ENCODE data around the gene IGSF9B.
"Not testable (repeated sequence)": the region's sequence is repeated elsewhere in the genome, so short reads cannot be mapped to it uniquely, and the experiment has no call there.

The IGSF9B gene

DNA sequence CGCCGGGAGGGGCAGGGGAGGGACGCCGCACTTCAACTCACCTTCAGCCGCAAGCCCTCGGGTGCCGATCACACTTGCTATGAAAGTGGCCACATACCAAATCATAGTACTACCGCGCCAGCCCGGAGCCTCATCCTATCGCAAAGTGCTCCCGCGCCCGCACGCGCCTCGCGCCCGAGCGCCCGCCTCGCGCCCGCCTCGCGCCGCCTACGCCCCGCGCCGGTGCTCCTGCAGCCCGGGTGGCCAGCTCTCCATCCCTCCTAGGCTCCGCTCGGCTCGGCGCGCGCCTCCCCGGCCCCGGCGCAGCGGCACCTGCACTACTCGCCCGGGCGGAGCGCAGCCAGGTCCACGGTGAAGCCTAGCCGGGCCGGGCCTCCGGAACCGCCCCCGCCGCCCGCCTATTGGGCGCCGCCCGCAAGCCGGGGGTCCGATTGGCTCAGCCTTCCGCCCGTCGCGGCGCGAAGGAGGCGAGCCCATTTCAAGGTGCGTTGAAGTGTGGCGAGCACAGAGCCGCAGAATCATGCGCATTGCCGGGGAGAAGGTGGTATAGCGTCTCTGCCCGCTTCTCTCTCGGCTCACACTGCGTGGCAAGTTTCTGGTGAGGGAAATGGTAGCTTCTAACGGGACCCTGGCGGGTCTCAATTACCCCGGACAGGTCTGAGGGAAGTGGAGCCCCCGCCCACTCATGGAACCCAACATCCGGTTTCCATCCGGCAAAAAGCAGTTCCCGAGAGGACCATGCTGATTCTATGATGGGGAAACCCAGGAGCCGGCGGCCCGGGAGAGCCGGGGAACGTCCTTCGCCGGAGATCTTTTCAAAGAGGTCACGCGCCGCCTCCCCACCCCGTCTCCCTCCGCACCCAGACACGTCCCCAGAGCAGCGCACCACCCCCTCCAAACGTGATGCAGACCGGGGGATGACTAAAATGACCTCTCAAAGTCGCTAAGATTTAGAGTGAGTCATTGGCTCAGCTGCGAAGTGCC lies at the start of gene IGSF9B:
TSS of gene IGSF9B (minus strand) at position 319 of the 984 bp plus-strand sequence. CDS start at position 105, 214 bp downstream.
- H3K4me3 ChIP-seq (ENCODE audit: low read length) = peak within 1 kb of the TSS; percentile 42; the same call in 1 of the 2 replicates
- TF ChIP-seq ZNF274 (IDR thresholded peaks at IDR 0.05; ENCODE audit: low read depth, low read length) = no peak

DNA sequence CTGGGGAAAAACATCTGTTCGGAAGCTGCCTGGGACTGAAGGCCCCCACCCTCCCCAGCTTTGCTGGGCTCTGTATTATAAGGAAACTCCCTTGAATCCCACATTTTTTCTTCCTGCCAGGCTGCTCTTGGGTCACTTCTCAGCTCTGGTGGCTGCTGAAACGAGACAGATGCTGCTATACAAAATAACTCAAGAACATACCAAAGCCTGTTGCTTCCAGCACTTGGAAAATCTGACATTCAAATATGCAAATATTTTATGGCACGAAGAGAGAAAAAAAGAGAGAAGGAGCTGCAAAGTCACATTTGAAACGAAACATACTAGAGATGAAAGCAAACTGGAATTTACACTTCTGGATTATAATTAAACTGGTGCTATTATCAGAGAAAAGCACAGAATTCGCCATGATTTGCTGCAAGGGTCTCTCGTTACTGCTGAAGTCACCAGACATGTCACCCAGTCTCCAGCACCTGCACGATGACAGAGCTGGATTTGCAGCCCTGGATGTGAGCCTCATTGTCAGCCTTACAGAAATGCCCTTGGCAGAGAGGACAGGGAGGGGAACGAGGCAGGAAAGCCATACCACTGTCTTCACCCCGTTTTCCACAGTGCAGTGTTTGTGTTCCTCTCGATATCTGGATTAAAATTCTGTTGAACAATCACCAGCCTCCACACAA lies 47.9 kb upstream of the IGSF9B start:
- no peak for TF ChIP-seq ZNF274 (IDR thresholded peaks at IDR 0.05; ENCODE audit: low read depth, low read length)
- no peak overlapping the region for H3K4me3 ChIP-seq (ENCODE audit: low read length)

- TF ChIP-seq ZNF274 (IDR thresholded peaks at IDR 0.05; ENCODE audit: low read depth, low read length) = no peak
- H3K4me3 ChIP-seq (ENCODE audit: low read length) = no peak overlapping the region
Observed at GRCh38 chr11:134003792-134004495, 47.2 kb upstream of the IGSF9B start.

- H3K4me3 ChIP-seq (ENCODE audit: low read length) = not testable (repeated sequence)
Observed at GRCh38 chr11:134002819-134003218, 46.1 kb upstream of the IGSF9B start.

- H3K4me3 ChIP-seq (ENCODE audit: low read length) = not testable (repeated sequence)
Observed at GRCh38 chr11:134002338-134002737, 45.6 kb upstream of the IGSF9B start.

DNA sequence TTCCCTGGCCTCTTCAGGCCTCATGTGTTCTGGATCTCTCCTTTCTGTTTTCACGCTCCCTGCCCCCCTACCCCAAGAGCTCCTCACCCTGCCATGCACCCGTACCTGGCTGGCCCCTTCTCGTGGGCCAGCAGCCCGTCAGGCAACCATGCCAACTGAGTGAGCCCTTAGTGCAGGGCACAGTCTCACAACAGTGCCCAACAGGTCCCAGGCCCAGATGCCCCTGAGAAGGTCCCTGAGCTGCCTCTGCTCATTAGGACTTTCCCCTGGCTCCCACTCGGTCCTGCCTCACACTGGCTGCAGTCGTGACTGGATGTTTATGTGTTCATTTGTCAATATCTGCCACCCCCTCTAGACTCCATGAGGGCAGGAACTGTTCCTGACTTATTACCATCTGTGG lies 44.8 kb upstream of the IGSF9B start:
- TF ChIP-seq ZNF274 (IDR thresholded peaks at IDR 0.05; ENCODE audit: low read depth, low read length) = no peak

DNA sequence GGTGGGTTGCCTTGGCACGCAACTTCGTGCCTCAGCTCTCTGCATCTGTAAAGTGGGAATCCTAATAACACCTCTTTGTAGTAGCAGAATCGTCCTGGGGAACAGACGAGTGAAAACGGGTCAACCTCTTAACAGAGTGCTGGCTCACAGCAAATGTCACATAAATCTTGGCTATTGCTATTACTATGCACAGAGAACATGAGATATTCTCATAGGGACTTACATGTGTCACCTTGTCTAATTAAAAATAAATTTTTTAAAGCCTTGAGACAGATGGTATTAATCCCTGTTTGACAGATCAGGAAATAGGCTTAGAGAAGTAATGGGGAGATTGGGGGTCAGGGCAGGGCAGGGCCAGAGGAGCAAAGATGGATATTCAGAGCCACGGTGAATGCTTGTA lies 44.3 kb upstream of the IGSF9B start:
- no peak overlapping the region for H3K4me3 ChIP-seq (ENCODE audit: low read length)
- TF ChIP-seq ZNF274 (IDR thresholded peaks at IDR 0.05; ENCODE audit: low read depth, low read length) = no peak

More for the DNA sequence above, 44.8 kb upstream of the IGSF9B start:
- H3K4me3 ChIP-seq (ENCODE audit: low read length) = no peak overlapping the region

DNA sequence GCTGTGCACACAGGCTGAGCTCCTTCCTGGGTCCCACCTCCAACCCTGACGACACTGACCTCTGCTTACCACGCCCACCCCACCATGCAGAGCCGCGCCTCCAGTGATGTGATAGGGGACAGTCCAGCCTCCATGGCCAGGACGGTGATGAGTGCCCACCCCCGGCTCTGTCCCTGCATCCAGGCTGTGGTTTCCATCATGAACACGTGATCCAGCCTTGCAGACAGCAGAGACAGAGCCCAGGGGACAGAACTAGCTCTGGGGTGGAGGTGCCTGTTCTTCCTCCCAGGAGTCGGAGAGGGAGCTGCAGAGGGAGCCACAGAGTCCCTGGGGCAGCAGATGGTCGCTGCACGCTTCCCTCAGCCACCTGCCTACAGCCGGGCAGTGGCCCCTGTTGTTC lies 42.6 kb upstream of the IGSF9B start:
- H3K4me3 ChIP-seq (ENCODE audit: low read length) = no peak overlapping the region
- TF ChIP-seq ZNF274 (IDR thresholded peaks at IDR 0.05; ENCODE audit: low read depth, low read length) = no peak

- no peak for TF ChIP-seq ZNF274 (IDR thresholded peaks at IDR 0.05; ENCODE audit: low read depth, low read length)
- H3K4me3 ChIP-seq (ENCODE audit: low read length) = no peak overlapping the region
Observed at GRCh38 chr11:133997554-133997953, 40.8 kb upstream of the IGSF9B start.

DNA sequence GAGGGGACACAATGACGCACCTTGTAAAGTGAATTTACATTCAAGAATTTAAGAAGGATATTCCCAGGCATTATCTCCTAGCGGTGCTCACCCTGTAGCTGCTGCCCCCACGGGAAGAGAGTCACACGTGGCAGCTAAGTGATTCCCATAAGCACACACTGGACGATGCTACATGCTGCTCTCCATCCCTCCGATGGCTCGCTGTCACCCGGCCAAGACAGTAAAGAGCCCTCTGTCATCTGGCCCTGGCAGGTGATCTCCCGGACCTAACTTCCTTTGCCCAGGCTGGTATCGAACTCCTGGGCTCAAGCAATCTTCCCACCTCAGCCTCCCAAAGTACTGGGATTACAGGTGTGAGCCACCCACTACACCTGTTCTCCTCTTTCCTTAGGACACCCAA lies 39.9 kb upstream of the IGSF9B start:
- no peak overlapping the region for H3K4me3 ChIP-seq (ENCODE audit: low read length)
- no peak for TF ChIP-seq ZNF274 (IDR thresholded peaks at IDR 0.05; ENCODE audit: low read depth, low read length)

DNA sequence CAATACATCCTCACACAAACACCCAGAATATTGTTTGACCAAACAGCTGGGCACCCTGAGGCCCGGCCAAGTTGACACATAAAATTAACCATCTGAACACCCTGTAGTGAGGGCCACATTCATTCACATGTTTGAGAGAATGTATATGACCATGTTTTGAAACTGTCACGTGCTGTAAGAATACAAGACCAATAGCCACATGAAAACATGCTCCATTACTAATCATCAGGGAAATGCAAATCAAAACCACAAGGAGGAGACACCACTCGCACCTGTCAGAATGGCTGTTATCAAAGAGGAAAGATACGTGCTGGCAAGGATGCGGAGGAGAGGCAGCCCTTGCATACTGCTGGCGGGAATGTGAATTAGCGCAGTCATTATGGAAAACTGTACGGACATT lies 38.3 kb upstream of the IGSF9B start:
- TF ChIP-seq ZNF274 (IDR thresholded peaks at IDR 0.05; ENCODE audit: low read depth, low read length) = no peak
- H3K4me3 ChIP-seq (ENCODE audit: low read length) = no peak overlapping the region

- no peak for TF ChIP-seq ZNF274 (IDR thresholded peaks at IDR 0.05; ENCODE audit: low read depth, low read length)
- H3K4me3 ChIP-seq (ENCODE audit: low read length) = no peak overlapping the region
Observed at GRCh38 chr11:133993921-133994320, 37.2 kb upstream of the IGSF9B start.

DNA sequence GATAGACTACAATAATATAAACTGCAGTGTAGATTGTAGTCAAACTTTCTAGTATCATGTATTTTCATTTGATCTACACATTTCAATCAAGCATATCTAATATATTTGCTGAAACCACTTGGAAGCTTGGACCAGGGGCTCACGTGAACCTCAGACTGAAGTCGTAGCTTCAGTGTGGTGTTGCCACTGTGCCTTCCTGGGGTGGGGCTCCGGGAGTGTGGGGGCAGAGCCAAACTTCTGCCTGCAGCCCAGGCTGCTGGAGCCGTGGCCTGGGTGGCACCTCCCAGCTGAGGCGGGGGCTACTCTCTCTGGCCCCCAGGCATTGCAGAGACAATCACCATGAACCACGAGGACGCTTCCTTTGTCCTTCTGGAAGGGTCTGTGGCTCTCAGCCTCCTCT lies 36.3 kb upstream of the IGSF9B start:
- no peak overlapping the region for H3K4me3 ChIP-seq (ENCODE audit: low read length)
- no peak for TF ChIP-seq ZNF274 (IDR thresholded peaks at IDR 0.05; ENCODE audit: low read depth, low read length)

GRCh38 chr11:133992121-133992520 lies 35.4 kb upstream of the IGSF9B start:
- no peak overlapping the region for H3K4me3 ChIP-seq (ENCODE audit: low read length)
- no peak for TF ChIP-seq ZNF274 (IDR thresholded peaks at IDR 0.05; ENCODE audit: low read depth, low read length)
